Measurements from ENCODE around the gene CTIF. TPM values are rescaled to one million over a fixed set of nuclear protein-coding genes. Genes with fewer than 3 reads are reported as not detected.
A peak's percentile ranks its signal among the peaks of the same experiment; 100 is the strongest.

Gene CTIF
- total RNA-seq, 1 donor from 2014 or later: 54.8 TPM

GRCh38 chr18:48803951-48804855 is 265.4 kb downstream of the CTIF start:
- DNase-seq: peak; percentile 30
- intact Hi-C loops (cut with DNase I): no loop called here
- H3K9me3 ChIP-seq: no peaks in the 10 kb centered on the region
- H3K4me3 ChIP-seq: no peak overlapping the region
- H3K36me3 ChIP-seq: no peaks in the 10 kb centered on the region
- H3K4me1 ChIP-seq: peaks cover 25% of the 10 kb centered on the region
- peak in 1 of 2 donors; percentile 32 for ATAC-seq
- H3K27ac ChIP-seq: no peak overlapping the region
- H3K27me3 ChIP-seq (ENCODE audit: low read depth): no peaks in the 10 kb centered on the region
- TF ChIP-seq CTCF (IDR thresholded peaks at IDR 0.05): no peak

GRCh38 chr18:48804856-48805610 is 266.2 kb downstream of the CTIF start:
- H3K9me3 ChIP-seq: no peaks in the 10 kb centered on the region
- ATAC-seq (no peak), DNase-seq (peak; percentile 30)
- TF ChIP-seq CTCF (IDR thresholded peaks at IDR 0.05): no peak
- no peaks in the 10 kb centered on the region for H3K27me3 ChIP-seq (ENCODE audit: low read depth)
- H3K4me1 ChIP-seq: peaks cover 25% of the 10 kb centered on the region
- no peak overlapping the region for H3K27ac ChIP-seq
- H3K36me3 ChIP-seq: no peaks in the 10 kb centered on the region
- intact Hi-C loops (cut with DNase I): no loop called here
- H3K4me3 ChIP-seq: no peak overlapping the region

- Histone ChIP-seq H3K4me3 (no peak overlapping the region), H3K27me3 (ENCODE audit: low read depth) (no peaks in the 10 kb centered on the region), H3K4me1 (peaks cover 25% of the 10 kb centered on the region), H3K36me3 (no peaks in the 10 kb centered on the region), H3K9me3 (no peaks in the 10 kb centered on the region), H3K27ac (peak overlapping the region; percentile 36)
- no peak for TF ChIP-seq CTCF (IDR thresholded peaks at IDR 0.05)
- ATAC-seq (no peak), DNase-seq (no peak)
- intact Hi-C loops (cut with DNase I): no loop called here
Observed at GRCh38 chr18:48805826-48806535, 267.1 kb downstream of the CTIF start.

- Histone ChIP-seq H3K27me3 (ENCODE audit: low read depth) (no peaks in the 10 kb centered on the region), H3K36me3 (no peaks in the 10 kb centered on the region), H3K27ac (peak overlapping the region; percentile 36), H3K9me3 (no peaks in the 10 kb centered on the region), H3K4me1 (peaks cover 23% of the 10 kb centered on the region), H3K4me3 (no peak overlapping the region)
- DNase-seq (peak; percentile 45), ATAC-seq (peak in 1 of 2 donors; percentile 23)
- intact Hi-C loops (cut with DNase I): no loop called here
- no peak for TF ChIP-seq CTCF (IDR thresholded peaks at IDR 0.05)
Observed at GRCh38 chr18:48806551-48807261, 267.9 kb downstream of the CTIF start.

- Histone ChIP-seq H3K4me1 (peaks cover 27% of the 10 kb centered on the region), H3K4me3 (no peak overlapping the region), H3K27ac (no peak overlapping the region), H3K9me3 (no peaks in the 10 kb centered on the region), H3K27me3 (ENCODE audit: low read depth) (no peaks in the 10 kb centered on the region), H3K36me3 (no peaks in the 10 kb centered on the region)
- DNase-seq: no peak
- TF ChIP-seq CTCF (IDR thresholded peaks at IDR 0.05): no peak
- intact Hi-C loops (cut with DNase I): no loop called here
- no peak for ATAC-seq
Observed at GRCh38 chr18:48808476-48808875, 269.6 kb downstream of the CTIF start.
